ENCODE measurements around the gene TPD52L2.
A peak's percentile ranks its signal among the peaks of the same experiment; 100 is the strongest.

Gene TPD52L2

GRCh38 chr20:63864978-63865640 is at the start of gene TPD52L2:
TSS of gene TPD52L2 (plus strand) at chr20:63865270. CDS start at chr20:63865366, 96 bp downstream.
- peak; percentile 95 to 98 for DNase-seq

- DNase-seq = no peak
Measured at GRCh38 chr20:63815615-63816253, 49.3 kb upstream of the TPD52L2 start.

- no peak for DNase-seq
Measured at GRCh38 chr20:63819224-63819921, 45.7 kb upstream of the TPD52L2 start.

- DNase-seq = no peak
Measured at GRCh38 chr20:63821811-63822210, 43.3 kb upstream of the TPD52L2 start.

GRCh38 chr20:63822276-63822696 is 42.8 kb upstream of the TPD52L2 start:
- no peak for DNase-seq

GRCh38 chr20:63823691-63824311 is 41.3 kb upstream of the TPD52L2 start:
- DNase-seq = no peak

- no peak for DNase-seq
Measured at GRCh38 chr20:63825331-63826118, 39.5 kb upstream of the TPD52L2 start.

GRCh38 chr20:63826753-63827152 is 38.3 kb upstream of the TPD52L2 start:
- no peak for DNase-seq

- DNase-seq = no peak
Measured at GRCh38 chr20:63828124-63828523, 36.9 kb upstream of the TPD52L2 start.

GRCh38 chr20:63828545-63828944 is 36.5 kb upstream of the TPD52L2 start:
- no peak for DNase-seq

GRCh38 chr20:63828951-63829350 is 36.1 kb upstream of the TPD52L2 start:
- DNase-seq = no peak

- DNase-seq = peak in 1 of 2 experiments; percentile 10
Measured at GRCh38 chr20:63829603-63829944, 35.5 kb upstream of the TPD52L2 start.

GRCh38 chr20:63829945-63830835 is 34.9 kb upstream of the TPD52L2 start:
- DNase-seq = peak in 1 of 2 experiments; percentile 21

- peak in 1 of 2 experiments; percentile 44 for DNase-seq
Measured at GRCh38 chr20:63830841-63831588, 34.1 kb upstream of the TPD52L2 start, which contains the start of gene ZBTB46. TSS of gene ZBTB46 (minus strand) at chr20:63831264. CDS start at chr20:63790757, 40,507 bp downstream.

- no peak for DNase-seq
Measured at GRCh38 chr20:63831646-63831992, 33.5 kb upstream of the TPD52L2 start.

GRCh38 chr20:63831993-63832686 is 32.9 kb upstream of the TPD52L2 start:
- DNase-seq = no peak

GRCh38 chr20:63833776-63834490 is 31.1 kb upstream of the TPD52L2 start:
- no peak for DNase-seq

GRCh38 chr20:63834491-63834880 is 30.6 kb upstream of the TPD52L2 start:
- no peak for DNase-seq

- no peak for DNase-seq
Measured at GRCh38 chr20:63835021-63835858, 29.8 kb upstream of the TPD52L2 start.
